Measurements from ENCODE around the gene PKD1L1.

DNA sequence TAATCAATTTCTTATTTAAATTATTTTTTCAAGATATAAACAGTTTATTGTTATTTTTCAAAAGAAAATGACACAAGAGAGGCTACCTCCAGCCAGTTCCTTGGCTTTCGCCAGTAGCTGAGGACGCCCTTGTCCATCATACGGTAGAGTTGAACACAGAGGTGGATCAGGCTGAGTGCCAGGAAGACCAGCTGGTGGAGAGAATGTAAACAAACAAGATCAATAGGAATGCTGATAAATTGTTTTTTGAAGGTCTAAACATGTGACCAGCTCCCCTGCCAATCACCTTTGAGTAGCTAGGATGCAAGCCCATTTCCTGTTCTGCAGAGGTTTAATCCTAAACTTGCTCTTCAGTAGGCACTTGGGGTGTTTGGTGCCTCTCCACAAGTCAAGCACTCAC lies 138.9 kb downstream of the PKD1L1 start:
- TF ChIP-seq, protein P1, sequence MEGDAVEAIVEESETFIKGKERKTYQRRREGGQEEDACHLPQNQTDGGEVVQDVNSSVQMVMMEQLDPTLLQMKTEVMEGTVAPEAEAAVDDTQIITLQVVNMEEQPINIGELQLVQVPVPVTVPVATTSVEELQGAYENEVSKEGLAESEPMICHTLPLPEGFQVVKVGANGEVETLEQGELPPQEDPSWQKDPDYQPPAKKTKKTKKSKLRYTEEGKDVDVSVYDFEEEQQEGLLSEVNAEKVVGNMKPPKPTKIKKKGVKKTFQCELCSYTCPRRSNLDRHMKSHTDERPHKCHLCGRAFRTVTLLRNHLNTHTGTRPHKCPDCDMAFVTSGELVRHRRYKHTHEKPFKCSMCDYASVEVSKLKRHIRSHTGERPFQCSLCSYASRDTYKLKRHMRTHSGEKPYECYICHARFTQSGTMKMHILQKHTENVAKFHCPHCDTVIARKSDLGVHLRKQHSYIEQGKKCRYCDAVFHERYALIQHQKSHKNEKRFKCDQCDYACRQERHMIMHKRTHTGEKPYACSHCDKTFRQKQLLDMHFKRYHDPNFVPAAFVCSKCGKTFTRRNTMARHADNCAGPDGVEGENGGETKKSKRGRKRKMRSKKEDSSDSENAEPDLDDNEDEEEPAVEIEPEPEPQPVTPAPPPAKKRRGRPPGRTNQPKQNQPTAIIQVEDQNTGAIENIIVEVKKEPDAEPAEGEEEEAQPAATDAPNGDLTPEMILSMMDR (IDR thresholded peaks at IDR 0.05), result no peak
- TF ChIP-seq ZFX (IDR thresholded peaks at IDR 0.05; ENCODE audit: borderline replicate concordance), result no peak

Data from 22Rv1 (cell line).